ENCODE results near the gene TP53TG5. TPM values are rescaled to one million over a fixed set of nuclear protein-coding genes. Genes with fewer than 3 reads are reported as not detected.

Gene TP53TG5
- total RNA-seq, 1 donor from 2014 or later, result not detected

DNA sequence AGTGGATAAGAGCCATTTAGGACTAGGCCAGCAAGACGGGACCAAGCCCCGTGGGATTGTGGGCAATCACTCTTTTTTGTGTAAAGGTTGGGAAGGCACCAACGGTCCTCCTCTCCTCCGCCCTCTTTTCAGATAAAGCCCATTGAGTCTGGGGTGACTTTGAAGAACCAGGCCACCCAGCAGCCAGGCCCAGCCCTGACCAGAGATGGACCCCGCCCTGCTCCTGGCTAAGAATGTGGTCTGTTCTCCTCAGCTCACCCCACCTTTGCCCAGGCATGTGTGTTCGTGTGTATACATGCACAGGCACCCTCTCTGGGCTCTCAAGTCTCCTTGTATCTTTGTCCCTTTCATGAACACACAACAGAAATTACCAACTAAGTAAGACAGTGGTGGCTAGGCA, 39.0 kb downstream of the TP53TG5 start:
- Mint-ChIP-seq H3K9me3 (ENCODE audit: unreplicated experiment) (no peaks in the 10 kb centered on the region), H3K4me1 (ENCODE audit: unreplicated experiment) (peaks cover 80% of the 10 kb centered on the region), H3K4me3 (ENCODE audit: unreplicated experiment) (no peak overlapping the region), H3K27ac (ENCODE audit: unreplicated experiment) (peak overlapping the region; percentile 41), H3K27me3 (ENCODE audit: unreplicated experiment) (no peaks in the 10 kb centered on the region), H3K36me3 (ENCODE audit: unreplicated experiment) (peaks cover 2% of the 10 kb centered on the region)
- DNase-seq (ENCODE audit: extremely low spot score, unreplicated experiment), result no peak
- TF ChIP-seq, protein P1, sequence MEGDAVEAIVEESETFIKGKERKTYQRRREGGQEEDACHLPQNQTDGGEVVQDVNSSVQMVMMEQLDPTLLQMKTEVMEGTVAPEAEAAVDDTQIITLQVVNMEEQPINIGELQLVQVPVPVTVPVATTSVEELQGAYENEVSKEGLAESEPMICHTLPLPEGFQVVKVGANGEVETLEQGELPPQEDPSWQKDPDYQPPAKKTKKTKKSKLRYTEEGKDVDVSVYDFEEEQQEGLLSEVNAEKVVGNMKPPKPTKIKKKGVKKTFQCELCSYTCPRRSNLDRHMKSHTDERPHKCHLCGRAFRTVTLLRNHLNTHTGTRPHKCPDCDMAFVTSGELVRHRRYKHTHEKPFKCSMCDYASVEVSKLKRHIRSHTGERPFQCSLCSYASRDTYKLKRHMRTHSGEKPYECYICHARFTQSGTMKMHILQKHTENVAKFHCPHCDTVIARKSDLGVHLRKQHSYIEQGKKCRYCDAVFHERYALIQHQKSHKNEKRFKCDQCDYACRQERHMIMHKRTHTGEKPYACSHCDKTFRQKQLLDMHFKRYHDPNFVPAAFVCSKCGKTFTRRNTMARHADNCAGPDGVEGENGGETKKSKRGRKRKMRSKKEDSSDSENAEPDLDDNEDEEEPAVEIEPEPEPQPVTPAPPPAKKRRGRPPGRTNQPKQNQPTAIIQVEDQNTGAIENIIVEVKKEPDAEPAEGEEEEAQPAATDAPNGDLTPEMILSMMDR (IDR thresholded peaks at IDR 0.05), result no peak

DNA sequence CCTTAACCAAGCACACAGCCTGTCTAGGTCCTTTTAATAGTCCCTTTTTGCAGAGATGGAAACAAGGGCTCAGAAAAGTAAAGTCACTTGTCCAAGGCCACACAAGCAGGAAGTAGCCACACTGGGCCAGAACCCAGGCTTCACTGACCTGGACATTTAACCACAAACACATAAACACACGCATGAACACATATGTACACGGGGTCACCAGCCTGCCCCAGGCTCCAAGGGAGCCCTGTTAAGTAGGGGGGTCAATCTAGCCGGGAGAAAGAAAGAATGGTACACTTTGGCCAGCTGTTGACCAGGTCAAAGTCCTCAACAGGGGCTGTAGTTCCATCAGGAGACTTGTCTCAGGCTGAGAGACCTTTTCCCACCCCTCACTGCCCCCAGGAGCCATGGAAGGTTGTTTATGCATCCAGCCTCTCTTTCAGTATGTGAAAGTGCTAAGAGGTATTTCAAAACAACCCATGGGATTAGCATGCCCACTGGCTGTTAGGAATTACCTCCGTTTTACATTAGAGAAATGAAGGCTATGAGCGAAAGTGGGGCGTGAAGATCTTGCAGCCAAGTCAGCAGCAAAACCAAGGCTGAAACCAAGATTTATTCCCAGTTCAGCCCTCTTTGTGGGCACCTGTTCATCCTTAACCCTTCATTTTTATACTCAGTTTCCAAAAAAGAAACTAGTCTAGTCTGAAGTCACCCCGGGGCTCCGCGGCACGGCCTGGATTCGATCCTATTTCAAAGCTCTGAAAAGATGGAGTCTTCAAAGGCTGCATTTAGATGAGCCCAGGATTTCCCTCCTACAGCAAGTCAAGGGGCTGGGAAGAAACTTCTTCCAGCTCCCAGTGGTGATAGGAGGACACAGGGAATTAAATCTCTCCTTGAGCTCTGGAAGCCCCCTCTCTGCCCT, 39.7 kb downstream of the TP53TG5 start:
- Mint-ChIP-seq H3K4me1 (ENCODE audit: unreplicated experiment) (peaks cover 73% of the 10 kb centered on the region), H3K27ac (ENCODE audit: unreplicated experiment) (peak overlapping the region; percentile 88), H3K9me3 (ENCODE audit: unreplicated experiment) (no peaks in the 10 kb centered on the region), H3K27me3 (ENCODE audit: unreplicated experiment) (no peaks in the 10 kb centered on the region), H3K36me3 (ENCODE audit: unreplicated experiment) (peaks cover 2% of the 10 kb centered on the region), H3K4me3 (ENCODE audit: unreplicated experiment) (no peak overlapping the region)
- TF ChIP-seq, protein P1 (IDR thresholded peaks at IDR 0.05), result no peak
- no peak for DNase-seq (ENCODE audit: extremely low spot score, unreplicated experiment)

DNA sequence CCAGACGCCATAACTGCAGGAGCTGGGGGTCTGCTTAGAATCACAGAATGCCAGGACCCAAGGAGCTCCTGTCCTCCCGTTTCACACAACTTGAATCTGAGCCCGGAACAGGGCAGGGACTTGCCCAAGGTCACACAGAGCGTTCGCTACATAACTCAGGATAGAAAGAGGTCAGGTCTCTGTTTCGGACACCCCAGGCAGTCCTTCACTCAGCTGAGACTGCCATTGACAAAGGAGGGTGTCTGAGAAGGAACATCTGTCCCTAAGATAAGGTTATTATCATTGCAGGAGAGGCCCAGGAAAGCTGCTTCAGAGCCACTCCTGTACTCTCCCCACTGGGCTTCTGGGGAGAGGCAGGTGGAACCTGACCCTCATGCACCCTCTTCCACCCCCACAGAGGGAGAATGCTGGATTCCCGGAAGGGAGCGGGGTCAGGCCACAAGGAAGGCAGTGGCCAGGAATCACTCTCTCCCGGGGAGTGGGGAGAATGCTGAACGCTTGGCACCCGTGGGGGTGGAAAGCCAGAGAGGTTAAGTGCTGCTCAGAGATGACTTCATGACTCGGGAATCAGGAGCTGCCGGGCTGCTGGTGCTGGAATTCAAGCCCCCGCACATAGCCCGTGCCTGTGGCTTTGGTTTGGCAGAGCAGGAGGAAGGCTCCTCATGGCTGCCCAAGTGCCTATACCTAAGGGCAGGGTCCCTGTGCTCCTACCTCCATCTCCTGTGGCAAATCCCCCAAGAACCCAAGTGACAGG, 40.6 kb downstream of the TP53TG5 start:
- H3K4me3 Mint-ChIP-seq (ENCODE audit: unreplicated experiment), result no peak overlapping the region
- H3K27ac Mint-ChIP-seq (ENCODE audit: unreplicated experiment), result peak overlapping the region; percentile 88

DNA sequence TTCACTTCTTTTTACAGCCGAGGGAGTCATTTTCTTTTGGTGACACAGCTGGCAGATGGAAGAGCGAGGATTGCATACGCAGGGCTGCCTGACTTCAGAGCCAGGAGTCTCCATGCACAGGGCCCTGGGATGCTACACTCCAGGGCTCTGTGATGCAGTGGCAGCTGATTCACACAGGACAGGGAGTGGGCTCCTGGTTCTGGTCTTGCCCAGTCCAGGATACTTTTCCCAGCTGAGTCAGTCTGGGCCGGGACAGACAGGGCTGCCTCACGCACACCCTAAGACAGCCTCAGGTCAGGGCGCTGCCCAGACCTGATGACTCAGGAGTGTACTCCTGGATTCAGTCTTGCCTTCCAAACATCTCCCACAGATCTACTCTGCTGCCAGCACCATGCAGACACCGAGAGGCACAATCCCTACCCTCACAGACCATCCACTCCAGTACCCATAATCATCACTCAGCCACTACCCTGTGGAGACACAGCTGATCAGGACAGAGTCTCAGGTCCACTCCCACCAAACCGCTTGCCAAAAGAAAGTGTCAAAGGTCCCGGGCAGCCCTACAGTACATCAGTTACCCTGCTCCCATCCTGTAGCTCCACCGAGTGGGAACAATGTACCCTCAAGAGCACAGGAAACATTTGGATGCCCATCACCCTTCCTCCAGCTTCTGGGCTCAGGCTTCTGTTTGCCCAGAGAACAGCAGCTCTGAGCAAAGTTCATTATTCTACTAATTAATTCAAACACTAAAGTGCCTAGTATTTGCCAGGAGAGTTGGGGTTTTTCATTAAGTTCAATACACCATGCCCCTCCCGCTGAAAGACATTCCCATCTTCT, 41.4 kb downstream of the TP53TG5 start:
- Mint-ChIP-seq H3K9me3 (ENCODE audit: unreplicated experiment) (no peaks in the 10 kb centered on the region), H3K4me3 (ENCODE audit: unreplicated experiment) (no peak overlapping the region), H3K27ac (ENCODE audit: unreplicated experiment) (peak overlapping the region; percentile 88), H3K4me1 (ENCODE audit: unreplicated experiment) (peaks cover 57% of the 10 kb centered on the region), H3K36me3 (ENCODE audit: unreplicated experiment) (peaks cover 2% of the 10 kb centered on the region), H3K27me3 (ENCODE audit: unreplicated experiment) (no peaks in the 10 kb centered on the region)
- no peak for DNase-seq (ENCODE audit: extremely low spot score, unreplicated experiment)
- TF ChIP-seq, protein P1 (IDR thresholded peaks at IDR 0.05), result no peak

More for the DNA sequence above, 40.6 kb downstream of the TP53TG5 start:
- no peaks in the 10 kb centered on the region for H3K9me3 Mint-ChIP-seq (ENCODE audit: unreplicated experiment)
- peaks cover 65% of the 10 kb centered on the region for H3K4me1 Mint-ChIP-seq (ENCODE audit: unreplicated experiment)
- TF ChIP-seq, protein P1 (IDR thresholded peaks at IDR 0.05), result no peak
- peaks cover 2% of the 10 kb centered on the region for H3K36me3 Mint-ChIP-seq (ENCODE audit: unreplicated experiment)
- DNase-seq (ENCODE audit: extremely low spot score, unreplicated experiment), result no peak
- no peaks in the 10 kb centered on the region for H3K27me3 Mint-ChIP-seq (ENCODE audit: unreplicated experiment)

All from osteocyte (in vitro differentiated cells).